NT2/D1 (cell line): ENCODE results near the gene TMEM205.
"Not testable (repeated sequence)": the region's sequence is repeated elsewhere in the genome, so short reads cannot be mapped to it uniquely, and the experiment has no call there.

Source experiments
- DNase-seq: peaks from one replicate; pipeline ENCODE4 v3.0.0-alpha.2; 2011; ENCODE audit warnings: low read depth, low spot score
- H3K27me3 ChIP-seq: 2 replicates; pipeline ENCODE4 v1.6.0; 2011; ENCODE audit warnings: mild to moderate bottlenecking; ENCODE audit not compliant: insufficient read length, insufficient read depth
- H3K36me3 ChIP-seq: 2 replicates; pipeline ENCODE4 v1.6.1; 2011; ENCODE audit warnings: mild to moderate bottlenecking, low read length, mixed read lengths; ENCODE audit not compliant: insufficient read depth, insufficient read length
- H3K4me1 ChIP-seq: 2 replicates; pipeline ENCODE4 v1.5.1; 2011; ENCODE audit not compliant: insufficient read depth, insufficient read length
- H3K4me3 ChIP-seq: 2 replicates; pipeline ENCODE4 v1.5.1; 2011; ENCODE audit warnings: low read depth; ENCODE audit not compliant: insufficient read length
- H3K9ac ChIP-seq: 2 replicates; pipeline ENCODE4 v1.6.0; 2011; ENCODE audit warnings: low read depth; ENCODE audit not compliant: insufficient read length
- H3K9me3 ChIP-seq: 2 replicates; pipeline ENCODE4 v1.5.1; 2011; ENCODE audit warnings: mild to moderate bottlenecking, low read length; ENCODE audit not compliant: insufficient read depth
- SUZ12 ChIP-seq: IDR thresholded peaks from 2 replicates; pipeline ENCODE4 v1.6.1; 2011; ENCODE audit not compliant: insufficient read length, insufficient read depth; ENCODE audit errors: extremely low read depth
- YY1 ChIP-seq: IDR thresholded peaks from 2 replicates; pipeline ENCODE4 v1.6.1; 2011; ENCODE audit not compliant: insufficient read length, insufficient read depth
- ZNF274 ChIP-seq: IDR thresholded peaks from 2 replicates; pipeline ENCODE4 v1.6.1; 2011; ENCODE audit warnings: mild to moderate bottlenecking, low read depth, low read length

Gene TMEM205

DNA sequence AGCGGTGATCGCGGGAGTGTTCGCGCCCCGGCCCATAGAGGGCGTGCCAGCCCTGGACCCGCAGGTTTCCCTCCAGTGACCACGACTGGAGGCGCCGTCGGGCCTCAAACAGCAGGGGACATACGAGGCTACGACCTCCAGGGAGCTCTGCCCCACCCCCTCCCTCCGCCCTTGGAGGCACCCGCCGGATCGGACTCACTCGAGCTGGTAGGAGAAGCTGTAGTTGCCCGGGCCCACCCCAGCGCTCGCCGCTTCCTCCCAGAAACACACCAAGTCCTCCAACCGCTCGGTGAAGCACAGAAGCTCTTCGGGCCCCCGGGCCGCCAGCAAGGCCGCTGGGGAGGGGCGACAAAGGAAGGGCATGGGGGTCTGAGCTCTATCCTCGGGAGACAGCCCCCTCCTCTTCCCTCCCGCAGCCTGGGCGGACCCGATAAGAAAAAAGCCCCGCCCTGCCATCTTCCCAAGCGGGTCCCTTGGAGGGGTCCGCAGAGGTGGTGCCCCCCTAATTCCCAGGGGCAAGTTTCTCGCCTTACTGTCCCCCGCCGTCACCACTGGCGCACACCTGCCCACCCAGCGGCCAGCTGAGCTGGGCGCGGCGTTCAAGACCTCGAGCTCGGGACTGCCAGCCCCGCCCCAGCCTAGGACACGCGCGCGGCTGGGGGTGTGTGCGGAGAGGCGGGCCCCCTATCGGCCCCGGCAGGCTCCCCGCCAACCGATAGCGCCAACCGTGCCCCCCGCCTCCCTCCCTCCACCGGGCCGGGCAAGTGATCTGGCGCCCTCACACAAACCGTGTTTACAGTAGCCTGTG, 37.0 kb upstream of the TMEM205 start:
- H3K4me1 ChIP-seq: peaks cover 7% of the 10 kb centered on the region
- H3K27me3 ChIP-seq: no peaks in the 10 kb centered on the region
- peak overlapping the region; percentile 76 for H3K9ac ChIP-seq
- peak overlapping the region; percentile 67 for H3K4me3 ChIP-seq
- H3K36me3 ChIP-seq: peaks cover 4% of the 10 kb centered on the region
- no peak for TF ChIP-seq ZNF274
- no peak for TF ChIP-seq YY1
- no peak for TF ChIP-seq SUZ12
- H3K9me3 ChIP-seq: no peaks in the 10 kb centered on the region
- DNase-seq: no peak

DNA sequence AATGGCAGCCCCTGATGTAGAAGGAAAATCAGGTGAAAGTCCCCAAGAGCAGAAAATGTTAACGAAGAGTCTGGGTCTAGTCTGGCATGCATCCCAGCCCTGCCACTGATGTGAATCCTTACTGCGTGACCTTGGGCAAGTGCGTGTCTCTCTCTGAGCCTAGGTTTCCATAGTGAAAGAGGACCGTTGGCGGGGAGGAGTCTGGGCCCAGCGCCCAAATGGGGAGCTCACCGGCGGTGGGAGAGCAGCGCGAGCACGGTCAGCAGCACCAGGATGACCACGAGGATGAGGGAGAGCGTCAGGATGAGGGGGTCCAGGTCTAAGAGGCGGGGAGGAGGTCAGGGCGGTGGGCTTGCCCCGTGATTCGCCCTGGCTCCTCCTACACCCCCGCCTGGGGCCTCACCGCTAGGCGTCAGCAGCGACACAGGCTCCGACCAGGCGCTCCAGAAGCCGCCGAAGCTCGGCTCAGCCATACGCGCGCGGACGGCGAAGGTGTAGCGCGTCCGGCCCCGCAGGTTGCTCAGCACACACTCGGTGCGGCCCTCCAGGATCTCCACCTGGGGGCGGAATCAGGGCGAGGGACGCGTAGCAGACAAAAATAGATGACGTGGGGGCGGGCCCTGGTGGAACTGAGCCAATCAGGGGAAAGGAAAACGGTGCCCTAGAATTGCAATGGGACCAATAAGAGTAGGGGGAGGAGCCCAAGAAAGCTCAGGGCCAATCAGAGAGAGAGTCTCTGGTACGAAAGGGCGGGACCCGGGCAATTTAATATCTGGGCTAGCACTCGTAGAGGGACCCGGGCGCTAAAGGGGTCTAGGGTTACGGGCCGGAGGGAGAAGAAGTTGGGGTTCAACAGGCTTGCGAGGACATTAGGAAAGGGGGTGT, 34.8 kb upstream of the TMEM205 start:
- TF ChIP-seq SUZ12 (no peak), YY1 (no peak), ZNF274 (no peak)
- H3K27me3 ChIP-seq: no peaks in the 10 kb centered on the region
- H3K4me1 ChIP-seq: peaks cover 7% of the 10 kb centered on the region
- peak overlapping the region; percentile 84 for H3K9ac ChIP-seq
- H3K9me3 ChIP-seq: no peaks in the 10 kb centered on the region
- peak overlapping the region; percentile 61 for H3K4me3 ChIP-seq
- peak; percentile 98 for DNase-seq
- peaks cover 15% of the 10 kb centered on the region for H3K36me3 ChIP-seq

DNA sequence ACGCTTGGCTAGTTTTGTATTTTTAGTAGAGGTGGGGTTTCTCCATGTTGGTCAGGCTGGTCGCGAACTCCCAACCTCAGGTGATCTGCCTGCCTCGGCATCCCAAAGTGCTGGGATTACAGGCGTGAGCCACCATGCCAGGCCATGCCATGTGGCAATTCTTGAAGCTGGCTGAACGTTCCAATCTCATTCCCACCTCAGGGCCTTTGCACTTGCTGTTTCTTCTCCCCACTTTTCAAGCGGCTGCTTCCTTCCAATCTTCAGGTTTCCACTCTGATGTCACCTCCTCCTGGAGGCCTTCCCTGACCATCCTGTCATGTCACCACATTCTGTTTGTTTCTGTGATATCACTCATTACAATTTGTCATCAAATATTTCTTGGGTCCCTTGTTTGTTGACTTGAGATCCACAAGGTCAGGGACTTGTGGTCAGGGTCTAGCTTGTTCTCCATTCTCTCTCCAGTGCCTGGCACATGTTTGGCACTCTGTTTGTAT, 33.8 kb upstream of the TMEM205 start:
- Histone ChIP-seq H3K4me3 (peak overlapping the region; percentile 61), H3K9me3 (no peaks in the 10 kb centered on the region), H3K9ac (no peak overlapping the region), H3K4me1 (peaks cover 10% of the 10 kb centered on the region), H3K27me3 (no peaks in the 10 kb centered on the region), H3K36me3 (peaks cover 19% of the 10 kb centered on the region)
- no peak for DNase-seq
- TF ChIP-seq SUZ12 (no peak), YY1 (no peak), ZNF274 (no peak)

DNA sequence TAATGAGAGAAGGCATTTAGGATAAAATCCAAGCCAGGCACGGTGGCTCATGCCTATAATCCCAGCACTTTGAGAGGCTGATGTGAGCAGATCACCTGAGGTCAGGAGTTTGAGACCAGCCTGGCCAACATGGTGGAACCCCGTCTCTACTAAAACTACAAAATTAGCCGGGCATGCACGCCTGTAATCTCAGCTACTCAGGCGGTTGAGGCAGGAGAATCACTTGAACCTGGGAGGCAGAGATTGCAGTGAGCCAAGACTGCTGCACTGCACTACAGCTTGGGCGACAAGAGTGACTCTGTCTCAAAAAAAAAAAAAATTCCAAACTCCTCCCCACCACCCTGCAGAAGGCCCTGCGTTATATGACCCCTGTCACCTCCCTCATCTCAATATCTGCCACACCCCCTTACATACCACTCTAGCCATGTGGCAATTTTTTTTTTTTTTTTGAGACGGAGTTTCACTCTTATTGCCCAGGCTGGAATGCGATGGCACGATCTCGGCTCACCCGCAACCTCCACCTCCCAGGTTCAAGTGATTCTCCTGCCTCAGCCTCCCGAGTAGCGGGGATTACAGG, 33.3 kb upstream of the TMEM205 start:
- H3K27me3 ChIP-seq, DNase-seq, H3K9me3 ChIP-seq, H3K4me3 ChIP-seq: not testable (repeated sequence)
- peaks cover 19% of the 10 kb centered on the region for H3K36me3 ChIP-seq
- peaks cover 10% of the 10 kb centered on the region for H3K4me1 ChIP-seq
- peak overlapping the region; percentile 46 for H3K9ac ChIP-seq

DNA sequence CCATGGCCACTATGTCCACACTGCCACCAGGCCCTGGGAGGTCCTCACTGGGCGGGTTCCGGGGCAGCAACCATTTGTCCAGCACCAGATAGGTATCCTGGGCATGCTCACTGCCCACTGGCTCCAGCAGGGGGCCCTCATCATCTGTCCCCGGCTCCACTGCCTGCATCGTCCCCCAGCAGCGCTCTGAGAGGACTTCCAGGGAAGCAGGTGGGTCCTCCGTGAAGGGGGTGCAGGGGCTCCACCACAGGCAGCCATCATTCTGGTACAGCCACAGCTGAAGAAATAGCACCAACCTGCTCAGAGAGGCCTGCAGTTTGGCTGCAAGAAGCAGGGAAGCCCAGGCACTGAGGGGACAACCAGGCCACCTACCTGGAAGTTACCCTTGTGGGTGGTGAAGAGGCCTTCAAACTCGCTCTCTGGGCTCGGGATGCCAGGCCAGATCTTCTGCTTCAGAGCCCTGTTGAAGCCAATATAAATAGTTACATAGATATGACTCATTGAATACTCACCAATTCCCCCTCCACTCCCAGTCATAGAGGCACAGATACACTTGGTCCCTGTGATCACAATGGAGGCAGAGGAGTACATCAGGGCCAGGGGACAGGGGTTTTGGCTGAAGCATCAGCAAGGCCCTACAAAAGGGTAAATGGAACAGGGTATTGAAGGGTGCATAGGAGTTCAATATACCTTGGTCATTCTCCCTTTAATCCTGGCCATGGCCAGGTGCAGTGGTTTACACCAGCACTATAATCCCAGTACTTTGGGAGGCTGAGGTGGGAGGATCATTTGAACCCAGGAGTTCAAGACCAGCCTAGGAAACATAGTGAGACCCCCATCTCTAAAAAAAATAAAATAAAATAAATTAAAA, 32.5 kb upstream of the TMEM205 start:
- Histone ChIP-seq H3K9me3 (no peaks in the 10 kb centered on the region), H3K36me3 (peaks cover 19% of the 10 kb centered on the region), H3K4me1 (peaks cover 13% of the 10 kb centered on the region), H3K4me3 (no peak overlapping the region), H3K27me3 (no peaks in the 10 kb centered on the region), H3K9ac (no peak overlapping the region)
- no peak for DNase-seq
- TF ChIP-seq SUZ12 (no peak), ZNF274 (no peak), YY1 (no peak)

DNA sequence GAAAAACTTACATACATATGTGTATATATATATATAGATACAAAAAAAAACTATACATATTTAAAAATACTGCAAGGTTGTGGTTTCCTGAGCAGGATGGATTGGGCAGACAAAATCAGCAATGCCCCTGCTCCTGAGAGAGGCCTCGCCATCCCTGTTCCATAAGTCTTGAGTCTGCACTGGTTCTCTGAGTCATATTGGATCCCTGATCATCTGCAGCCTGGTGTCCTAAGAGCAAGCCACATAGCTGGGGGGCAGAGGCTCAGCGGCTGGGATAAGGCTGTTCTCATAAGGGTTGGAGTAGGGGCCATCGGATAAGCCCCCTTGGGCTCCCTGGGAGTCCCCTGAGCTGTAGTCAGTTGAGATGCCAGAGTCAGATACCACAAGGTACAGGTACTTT, 31.7 kb upstream of the TMEM205 start:
- H3K36me3 ChIP-seq: peaks cover 19% of the 10 kb centered on the region
- H3K4me1 ChIP-seq: peaks cover 13% of the 10 kb centered on the region
- DNase-seq: no peak
- TF ChIP-seq SUZ12: no peak
- TF ChIP-seq YY1: no peak
- TF ChIP-seq ZNF274: no peak
- no peak overlapping the region for H3K4me3 ChIP-seq
- no peaks in the 10 kb centered on the region for H3K27me3 ChIP-seq
- H3K9me3 ChIP-seq: no peaks in the 10 kb centered on the region
- no peak overlapping the region for H3K9ac ChIP-seq
